Esophagus squamous epithelium (tissue), 4 donors: ENCODE measurements around the gene TFDP2.

Experiments used
- CTCF ChIP-seq, 6 experiments: fragments of 450-650 bp in 4 of 6; fragments of 200-600 bp in 2 of 6; sonication (generic) in 2 of 6; IDR thresholded peaks; one replicate each; pipeline ENCODE4 v1.5.1; 2016 to 2019; ENCODE audit warnings: antibody characterized with exemption in 6 of 6, mild to moderate bottlenecking in 4 of 6, moderate library complexity in 4 of 6
- POLR2A ChIP-seq, 4 donors: fragments of 450-650 bp; IDR thresholded peaks; one replicate each; pipeline ENCODE4 v1.6.1; 2017; ENCODE audit warnings: antibody characterized with exemption in 4 of 4, mild to moderate bottlenecking in 4 of 4, moderate library complexity in 3 of 4

- TF ChIP-seq CTCF (IDR thresholded peaks at IDR 0.05) (no peak), POLR2A (IDR thresholded peaks at IDR 0.05) (no peak)
These were observed 211.3 kb downstream of the TFDP2 start for GRCh38 chr3:141938011-141938500.
